Measurements from ENCODE around the gene USP2. TPM values are rescaled to one million over a fixed set of nuclear protein-coding genes. Genes with fewer than 3 reads are reported as not detected.

Gene USP2
- total and polyA plus RNA-seq, 2 of the 4 experiments (the other 2 are of a cell fraction) = 0.18 to 0.79 TPM

DNA sequence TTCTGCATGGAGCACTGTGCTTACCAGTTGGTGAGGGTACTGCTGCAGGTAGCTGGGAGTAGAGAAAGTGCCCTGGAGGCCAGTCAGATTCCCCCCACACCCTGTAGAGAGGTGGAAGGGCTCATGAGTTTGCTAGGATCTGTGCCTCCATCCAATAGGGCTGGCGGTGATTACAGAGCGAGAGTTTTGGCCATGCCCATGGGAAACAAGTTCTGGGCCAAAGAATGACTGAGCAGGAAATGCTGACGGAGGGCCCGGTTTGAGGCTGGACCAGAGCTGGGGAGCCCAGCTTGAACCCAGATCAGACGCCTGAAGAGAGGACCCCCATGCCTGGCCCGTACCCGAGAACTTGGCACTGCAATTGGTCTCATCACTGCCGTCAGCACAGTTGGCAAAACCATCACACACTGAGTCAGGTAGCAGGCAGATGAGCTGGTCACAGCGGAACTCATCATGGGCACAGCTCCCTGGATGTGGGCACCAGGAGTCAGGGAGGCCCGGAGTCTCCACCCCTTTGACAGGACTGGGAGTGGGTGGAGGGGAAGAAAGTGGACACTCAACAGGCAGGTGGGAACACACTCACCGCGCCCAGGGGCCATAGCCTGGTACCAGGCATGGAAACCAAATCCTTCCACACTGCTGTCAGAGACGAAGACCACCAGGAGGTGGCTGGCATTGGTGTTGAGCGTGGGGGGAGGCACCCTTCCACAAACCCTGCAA is 37.0 kb downstream of the USP2 start:
- 70% methylated on average over 9 of the region's 14 CpGs; no CpG with 5 or more reads in 1 of the 2 experiments for WGBS, 2 experiments (ENCODE audit: extremely low coverage in 2 of 2, insufficient read length in 1 of 2)
- CTCF ChIA-PET = interaction anchor here (1.6 kb wide), 1 partner anchor 12 kb away, joined by 4 read pairs; no protein-coding TSS in a partner anchor

More for the DNA sequence above, 37.0 kb downstream of the USP2 start:
- no peak overlapping the region for H3K56ac ChIP-seq (ENCODE audit: extremely low read depth, insufficient read depth, low read length)
- no peak overlapping the region for H4K5ac ChIP-seq (ENCODE audit: low read depth, low read length)
- H2BK20ac ChIP-seq (ENCODE audit: low read depth, low read length) = no peak overlapping the region
- ATAC-seq (ENCODE audit: low read depth) (no peak), DNase-seq (no peak)
- H3K79me1 ChIP-seq (ENCODE audit: low read depth in 1 of 2, low read length in 2 of 2) = peaks cover 2 to 6% of the 10 kb centered on the region in 2 experiments; a peak in 3 of 4 replicates
- H3K9ac ChIP-seq (ENCODE audit: low read depth, low read length) = no peak overlapping the region
- no TSS peak for BruUV-seq (replicated peaks)
- TF ChIP-seq CEBPB (IDR thresholded peaks at IDR 0.05; ENCODE audit: low read depth, low read length) (no peak), RFX5 (IDR thresholded peaks at IDR 0.05; ENCODE audit: low read depth, low read length) (no peak), FOS (IDR thresholded peaks at IDR 0.05; ENCODE audit: low read depth, low read length) (no peak), RCOR1 (IDR thresholded peaks at IDR 0.05; ENCODE audit: insufficient replicate concordance, low read length) (no peak), RAD21 (IDR thresholded peaks at IDR 0.05; ENCODE audit: low read length) (no peak)
- TF ChIP-seq, protein P1, sequence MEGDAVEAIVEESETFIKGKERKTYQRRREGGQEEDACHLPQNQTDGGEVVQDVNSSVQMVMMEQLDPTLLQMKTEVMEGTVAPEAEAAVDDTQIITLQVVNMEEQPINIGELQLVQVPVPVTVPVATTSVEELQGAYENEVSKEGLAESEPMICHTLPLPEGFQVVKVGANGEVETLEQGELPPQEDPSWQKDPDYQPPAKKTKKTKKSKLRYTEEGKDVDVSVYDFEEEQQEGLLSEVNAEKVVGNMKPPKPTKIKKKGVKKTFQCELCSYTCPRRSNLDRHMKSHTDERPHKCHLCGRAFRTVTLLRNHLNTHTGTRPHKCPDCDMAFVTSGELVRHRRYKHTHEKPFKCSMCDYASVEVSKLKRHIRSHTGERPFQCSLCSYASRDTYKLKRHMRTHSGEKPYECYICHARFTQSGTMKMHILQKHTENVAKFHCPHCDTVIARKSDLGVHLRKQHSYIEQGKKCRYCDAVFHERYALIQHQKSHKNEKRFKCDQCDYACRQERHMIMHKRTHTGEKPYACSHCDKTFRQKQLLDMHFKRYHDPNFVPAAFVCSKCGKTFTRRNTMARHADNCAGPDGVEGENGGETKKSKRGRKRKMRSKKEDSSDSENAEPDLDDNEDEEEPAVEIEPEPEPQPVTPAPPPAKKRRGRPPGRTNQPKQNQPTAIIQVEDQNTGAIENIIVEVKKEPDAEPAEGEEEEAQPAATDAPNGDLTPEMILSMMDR (conservative IDR thresholded peaks at IDR 0.05; ENCODE audit: low read depth, low read length) = no peak
- H3K4me1 ChIP-seq (ENCODE audit: control insufficient read depth, insufficient read depth, low read length) = peaks cover 4% of the 10 kb centered on the region
- H3K27me3 ChIP-seq (ENCODE audit: control insufficient read depth, insufficient read depth, low read length) = peaks cover 26% of the 10 kb centered on the region
- H2BK120ac ChIP-seq (ENCODE audit: low read depth, low read length) = no peak overlapping the region
- in situ Hi-C loops (cut with MboI; ENCODE audit: low sequenced_read_pairs) (no loop called here), dilution Hi-C loops (cut with HindIII; ENCODE audit: low sequenced_read_pairs, unreplicated experiment) (no loop called here), intact Hi-C loops (cut with micrococcal nuclease) (no loop called here)
- no peak overlapping the region for H2AK9ac ChIP-seq (replicated peaks; ENCODE audit: low read depth, low read length, poor library complexity)
- H3K4ac ChIP-seq (ENCODE audit: low read depth, low read length) = no peak overlapping the region
- H3K14ac ChIP-seq (replicated peaks; ENCODE audit: low read depth, low read length) = no peak overlapping the region
- no peaks in the 10 kb centered on the region for H3K9me3 ChIP-seq (ENCODE audit: control insufficient read depth, insufficient read depth, low read length)
- no peaks in the 10 kb centered on the region for H3K9me1 ChIP-seq (ENCODE audit: insufficient read depth, low read length)
- H3K4me3 ChIP-seq (ENCODE audit: insufficient read depth, low read depth, low read length) = no peak overlapping the region
- H3K23ac ChIP-seq (ENCODE audit: low read depth, low read length) = no peak overlapping the region
- no peak overlapping the region for H4K8ac ChIP-seq (ENCODE audit: low read depth in 2 of 2, low read length in 2 of 2)
- no peak overlapping the region for H2BK5ac ChIP-seq (ENCODE audit: low read depth, low read length, poor library complexity, severe bottlenecking)
- no peak overlapping the region for H3K4me2 ChIP-seq (ENCODE audit: low read depth, low read length)
- H3K18ac ChIP-seq (ENCODE audit: low read depth, low read length) = no peak overlapping the region
- no peak overlapping the region for H2BK15ac ChIP-seq (ENCODE audit: low read depth, low read length)
- H4K91ac ChIP-seq (ENCODE audit: insufficient read depth, low read depth, low read length) = no peak overlapping the region
- H2AFZ ChIP-seq (replicated peaks; ENCODE audit: low read length, poor library complexity) = no peak overlapping the region
- no peaks in the 10 kb centered on the region for H4K20me1 ChIP-seq (ENCODE audit: insufficient read depth, low read length)
- H2AK5ac ChIP-seq (ENCODE audit: low read depth, low read length) = no peak overlapping the region
- POLR2A ChIA-PET (ENCODE audit: unreplicated experiment) = no interaction called here
- H3K27ac ChIP-seq (ENCODE audit: insufficient read depth, low read length) = no peak overlapping the region
- H3K36me3 ChIP-seq (ENCODE audit: control insufficient read depth, insufficient read depth, low read length) = no peaks in the 10 kb centered on the region

Measured in IMR-90 (cell line).